GM19025 (cell line): ENCODE results near the gene MLLT6.

Experiments used
- ATAC-seq: cut with Tn5 transposase; IDR thresholded peaks from one replicate; pipeline ENCODE4 v1.9.1; 2021; ENCODE audit warnings: mild to moderate bottlenecking, low read depth, moderate library complexity; ENCODE audit not compliant: unreplicated experiment

The MLLT6 gene

GRCh38 chr17:38704606-38705522, at the start of gene MLLT6:
TSS of gene MLLT6 (plus strand) at chr17:38705273. CDS start at chr17:38705633, 360 bp downstream.
- no peak for ATAC-seq

GRCh38 chr17:38656959-38657823, 47.9 kb upstream of the MLLT6 start:
- ATAC-seq, result no peak

GRCh38 chr17:38657824-38658740, 47.0 kb upstream of the MLLT6 start:
- no peak for ATAC-seq

GRCh38 chr17:38658741-38659345, 46.2 kb upstream of the MLLT6 start:
- ATAC-seq, result no peak

GRCh38 chr17:38659415-38659814, 45.7 kb upstream of the MLLT6 start:
- ATAC-seq, result no peak

GRCh38 chr17:38660097-38661025, 44.7 kb upstream of the MLLT6 start:
- ATAC-seq, result no peak

GRCh38 chr17:38663125-38663751, 41.8 kb upstream of the MLLT6 start:
- no peak for ATAC-seq

- no peak for ATAC-seq
Measured at GRCh38 chr17:38663964-38664644, 41.0 kb upstream of the MLLT6 start.

- ATAC-seq, result no peak
Measured at GRCh38 chr17:38667099-38667786, 37.8 kb upstream of the MLLT6 start.

GRCh38 chr17:38667787-38668122, 37.3 kb upstream of the MLLT6 start:
- no peak for ATAC-seq

- ATAC-seq, result no peak
Measured at GRCh38 chr17:38669520-38669919, 35.6 kb upstream of the MLLT6 start.

- no peak for ATAC-seq
Measured at GRCh38 chr17:38671939-38672720, 32.9 kb upstream of the MLLT6 start.

- no peak for ATAC-seq
Measured at GRCh38 chr17:38672788-38673706, 32.0 kb upstream of the MLLT6 start.

- no peak for ATAC-seq
Measured at GRCh38 chr17:38673707-38674013, 31.4 kb upstream of the MLLT6 start.

- no peak for ATAC-seq
Measured at GRCh38 chr17:38674014-38674748, 30.9 kb upstream of the MLLT6 start.
